Measurements from ENCODE around the gene DOCK2. TPM values are rescaled to one million over a fixed set of nuclear protein-coding genes. Genes with fewer than 3 reads are reported as not detected.

DOCK2 gene
- total and polyA plus RNA-seq, 12 donors, result 3.3 to 59.5 (median 21.0) TPM

GRCh38 chr5:170105642-170106611, 468.9 kb downstream of the DOCK2 start, which contains the start of gene FOXI1:
FOXI1 (plus strand) TSS chr5:170105897; CDS start chr5:170105958, 61 bp downstream.
- no peak within 1 kb of the TSS for H3K4me3 ChIP-seq
- H3K27ac ChIP-seq, result no peak within 1 kb of the TSS
- TF ChIP-seq POLR2A (IDR thresholded peaks at IDR 0.05) (no peak), CTCF (IDR thresholded peaks at IDR 0.05) (no peak)
- peak in 3 of 7 donors; percentile 7 to 38 (median 12) for DNase-seq
- no peaks in the 10 kb centered on the region for H3K9me3 ChIP-seq (replicated peaks in 1 of 3)
- H3K4me1 ChIP-seq (replicated peaks in 1 of 2), result no peaks in the 10 kb centered on the region
- H3K36me3 ChIP-seq (replicated peaks in 1 of 2), result no peaks in the 10 kb centered on the region
- intact Hi-C loops (cut with DNase I), result loop anchor here (5.0 to 10.0 kb wide), 3 partner anchors 66 to 319 kb away; no protein-coding TSS in a partner anchor
- 80 to 94% (median 83%) methylated on average over 20 to 53 of the region's 53 CpGs for WGBS, 4 donors
- H3K27me3 ChIP-seq, result no peaks in the 10 kb centered on the region

GRCh38 chr5:170107674-170108073, 470.6 kb downstream of the DOCK2 start:
- 88 to 100% (median 90%) methylated on average over 2 of the region's 2 CpGs for WGBS, 4 donors
- no peak for DNase-seq
- intact Hi-C loops (cut with DNase I), result loop anchor here (5.0 to 10.0 kb wide), 3 partner anchors 65 to 317 kb away; no protein-coding TSS in a partner anchor
- Histone ChIP-seq H3K27me3 (no peaks in the 10 kb centered on the region), H3K4me1 (replicated peaks in 1 of 2) (no peaks in the 10 kb centered on the region), H3K4me3 (no peak overlapping the region), H3K9me3 (replicated peaks in 1 of 3) (no peaks in the 10 kb centered on the region), H3K27ac (no peak overlapping the region), H3K36me3 (replicated peaks in 1 of 2) (no peaks in the 10 kb centered on the region)
- TF ChIP-seq CTCF (IDR thresholded peaks at IDR 0.05) (no peak), POLR2A (IDR thresholded peaks at IDR 0.05) (no peak)

GRCh38 chr5:170108266-170108785, 471.3 kb downstream of the DOCK2 start:
- TF ChIP-seq POLR2A (IDR thresholded peaks at IDR 0.05) (no peak), CTCF (IDR thresholded peaks at IDR 0.05) (no peak)
- Histone ChIP-seq H3K27ac (no peak overlapping the region), H3K9me3 (replicated peaks in 1 of 3) (no peaks in the 10 kb centered on the region), H3K4me1 (replicated peaks in 1 of 2) (no peaks in the 10 kb centered on the region), H3K4me3 (no peak overlapping the region), H3K27me3 (no peaks in the 10 kb centered on the region), H3K36me3 (replicated peaks in 1 of 2) (no peaks in the 10 kb centered on the region)
- intact Hi-C loops (cut with DNase I), result loop anchor here (5.0 to 10.0 kb wide), 3 partner anchors 64 to 316 kb away; no protein-coding TSS in a partner anchor
- 87 to 94% (median 92%) methylated on average over 7 to 12 of the region's 12 CpGs for WGBS, 4 donors
- DNase-seq, result peak in 1 of 7 donors; percentile 45

Measured in adrenal gland (tissue), 12 donors.